WTC11 (cell line): ENCODE results near the gene HOXA9. TPM values are rescaled to one million over a fixed set of nuclear protein-coding genes. Genes with fewer than 3 reads are reported as not detected.

Experiments
- ATAC-seq: fragments of 200-7000 bp; cut with Tn5 transposase; 2 replicates; pipeline ENCODE4 v1.10.0; 2021; ENCODE audit warnings: mild to moderate bottlenecking, moderate library complexity
- CTCF ChIA-PET: fragments of 300-600 bp; sonication (Branson Sonifier 250); formaldehyde crosslinking; loops from one replicate; lab custom pipeline; 2021; ENCODE audit warnings: antibody characterized with exemption; lab: Charles Lee
- POLR2A ChIA-PET: fragments of 350-600 bp; sonication (Branson Sonifier 250); formaldehyde crosslinking; loops from one replicate; lab custom pipeline; 2021; ENCODE audit warnings: antibody characterized with exemption; lab: Charles Lee
- DNase-seq: peaks from one replicate; pipeline ENCODE4 v3.0.0; 2021; ENCODE audit warnings: low spot score
- H3K27ac Mint-ChIP-seq: 2 replicates; pipeline ENCODE4 v1.8.0; 2021; ENCODE audit warnings: mixed read lengths
- H3K27me3 Mint-ChIP-seq: 2 replicates; pipeline ENCODE4 v1.8.0; 2021; ENCODE audit warnings: low read depth, mild to moderate bottlenecking, moderate library complexity, mixed read lengths
- H3K36me3 Mint-ChIP-seq: 2 replicates; pipeline ENCODE4 v1.8.0; 2021; ENCODE audit warnings: mixed read lengths
- H3K4me1 Mint-ChIP-seq: 2 replicates; pipeline ENCODE4 v1.8.0; 2022; ENCODE audit warnings: mixed read lengths
- H3K4me3 Mint-ChIP-seq: 2 replicates; pipeline ENCODE4 v1.8.0; 2021; ENCODE audit warnings: mild to moderate bottlenecking, moderate library complexity, mixed read lengths
- H3K9me3 Mint-ChIP-seq: 2 replicates; pipeline ENCODE4 v1.8.0; 2021; ENCODE audit warnings: mixed read lengths
- ATF1 ChIP-seq: sonication (generic); formaldehyde crosslinking; IDR thresholded peaks from 2 replicates; pipeline ENCODE4 v1.8.1; 2023; ENCODE audit warnings: mild to moderate bottlenecking, moderate library complexity, missing genetic modification reagents
- CBFB ChIP-seq: sonication (generic); formaldehyde crosslinking; IDR thresholded peaks from 2 replicates; pipeline ENCODE4 v1.8.1; 2022; ENCODE audit warnings: mild to moderate bottlenecking, low read depth, missing genetic modification reagents
- CTCF ChIP-seq: fragments of 200-600 bp; IDR thresholded peaks from 2 replicates; pipeline ENCODE4 v1.8.0; 2022; ENCODE audit warnings: antibody characterized with exemption
- ELF4 ChIP-seq: sonication (generic); formaldehyde crosslinking; IDR thresholded peaks from 2 replicates; pipeline ENCODE4 v1.8.1; 2022; ENCODE audit warnings: low read depth, mild to moderate bottlenecking, moderate library complexity, missing genetic modification reagents
- FOXK1 ChIP-seq: sonication (generic); formaldehyde crosslinking; IDR thresholded peaks from 2 replicates; pipeline ENCODE4 v1.8.0; 2022; ENCODE audit warnings: mild to moderate bottlenecking, moderate library complexity, missing genetic modification reagents
- MAX ChIP-seq: sonication (generic); formaldehyde crosslinking; IDR thresholded peaks from 2 replicates; pipeline ENCODE4 v1.8.0; 2022; ENCODE audit warnings: mild to moderate bottlenecking, missing genetic modification reagents
- MLX ChIP-seq: sonication (generic); formaldehyde crosslinking; IDR thresholded peaks from 2 replicates; pipeline ENCODE4 v1.8.1; 2023; ENCODE audit warnings: mild to moderate bottlenecking, missing genetic modification reagents, moderate library complexity
- NFE2L1 ChIP-seq: sonication (generic); formaldehyde crosslinking; IDR thresholded peaks from 2 replicates; pipeline ENCODE4 v1.8.1; 2023; ENCODE audit warnings: missing genetic modification reagents
- PRDM15 ChIP-seq: sonication (generic); formaldehyde crosslinking; IDR thresholded peaks from 2 replicates; pipeline ENCODE4 v1.8.0; 2022; ENCODE audit warnings: missing genetic modification reagents
- RELA ChIP-seq: sonication (generic); formaldehyde crosslinking; IDR thresholded peaks from 2 replicates; pipeline ENCODE4 v1.8.1; 2022; ENCODE audit warnings: missing genetic modification reagents, mild to moderate bottlenecking, borderline replicate concordance
- SOX15 ChIP-seq: fragments of 250-450 bp; sonication (Bioruptor Pico); IDR thresholded peaks from 2 replicates; pipeline ENCODE4 v1.9.0; 2021; ENCODE audit warnings: mild to moderate bottlenecking
- TEAD1 ChIP-seq: sonication (generic); formaldehyde crosslinking; IDR thresholded peaks from 2 replicates; pipeline ENCODE4 v1.8.0; 2022; ENCODE audit warnings: mild to moderate bottlenecking, missing genetic modification reagents
- TEAD4 ChIP-seq: sonication (generic); formaldehyde crosslinking; IDR thresholded peaks from 2 replicates; pipeline ENCODE4 v1.8.0; 2022; ENCODE audit warnings: mild to moderate bottlenecking, missing genetic modification reagents
- ZBTB21 ChIP-seq: sonication (generic); formaldehyde crosslinking; IDR thresholded peaks from 2 replicates; pipeline ENCODE4 v1.8.1; 2023; ENCODE audit warnings: mild to moderate bottlenecking, missing genetic modification reagents, borderline replicate concordance
- ZBTB43 ChIP-seq: sonication (generic); formaldehyde crosslinking; IDR thresholded peaks from 2 replicates; pipeline ENCODE4 v1.8.1; 2023; ENCODE audit warnings: mild to moderate bottlenecking, missing genetic modification reagents
- ZNF425 ChIP-seq: fragments of 250-450 bp; sonication (Bioruptor Pico); conservative IDR thresholded peaks from 2 replicates; pipeline ENCODE4 v1.9.0; 2021; ENCODE audit warnings: mild to moderate bottlenecking
- ZNF512 ChIP-seq: sonication (generic); formaldehyde crosslinking; IDR thresholded peaks from 2 replicates; pipeline ENCODE4 v1.8.1; 2022; ENCODE audit warnings: missing genetic modification reagents, borderline replicate concordance
- total RNA-seq: library from RNA; stranded (reverse); gene quantifications from 3 replicates; pipeline ENCODE4 v1.2.3, GENCODE V29; 2021

Gene HOXA9
- total RNA-seq, 1 experiment from 2014 or later, result not detected

- no peaks in the 10 kb centered on the region for H3K36me3 Mint-ChIP-seq
- H3K4me3 Mint-ChIP-seq, result no peak overlapping the region
- no peak overlapping the region for H3K27ac Mint-ChIP-seq
- H3K9me3 Mint-ChIP-seq, result no peaks in the 10 kb centered on the region
- no peak for ATAC-seq
- no peak for DNase-seq
- ChIA-PET CTCF (interaction anchor here (0.5 to 4.2 kb wide), 5 partner anchors 16 to 806 kb away, joined by 3 to 32 read pairs (median 7); no protein-coding TSS in a partner anchor), POLR2A (no interaction called here)
- H3K4me1 Mint-ChIP-seq, result peaks cover 10% of the 10 kb centered on the region
- TF ChIP-seq TEAD4 (CRISPR knock-in tag), result no peak
- TF ChIP-seq ZBTB43 (CRISPR knock-in tag), result no peak
- no peak for TF ChIP-seq RELA (CRISPR knock-in tag)
- TF ChIP-seq TEAD1 (CRISPR knock-in tag), result no peak
- TF ChIP-seq CTCF, result no peak
- TF ChIP-seq ZBTB21 (CRISPR knock-in tag), result no peak
- TF ChIP-seq, all 79 proteins: peak for 0
- peaks cover 97% of the 10 kb centered on the region for H3K27me3 Mint-ChIP-seq
Measured at GRCh38 chr7:27194686-27195379, 29.5 kb upstream of the HOXA9 start.

- peaks cover 100% of the 10 kb centered on the region for H3K27me3 Mint-ChIP-seq
- TF ChIP-seq ZNF425 (no peak), CBFB (CRISPR knock-in tag) (no peak), MAX (no peak), FOXK1 (CRISPR knock-in tag) (no peak), MLX (CRISPR knock-in tag) (no peak), NFE2L1 (CRISPR knock-in tag) (no peak), TEAD1 (CRISPR knock-in tag) (no peak), ELF4 (CRISPR knock-in tag) (no peak), PRDM15 (CRISPR knock-in tag) (no peak), SOX15 (no peak), ATF1 (CRISPR knock-in tag) (no peak), ZNF512 (CRISPR knock-in tag) (no peak)
- H3K4me3 Mint-ChIP-seq, result no peak overlapping the region; the same call in 1 of the 2 replicates
Measured at GRCh38 chr7:27194002-27194352, 28.6 kb upstream of the HOXA9 start.

More at GRCh38 chr7:27194002-27194352, 28.6 kb upstream of the HOXA9 start:
- ChIA-PET CTCF (interaction anchor here (0.8 to 4.2 kb wide), 3 partner anchors 15 to 56 kb away, joined by 4 to 32 read pairs (median 23); no protein-coding TSS in a partner anchor), POLR2A (no interaction called here)
- H3K36me3 Mint-ChIP-seq, result no peaks in the 10 kb centered on the region
- DNase-seq (no peak), ATAC-seq (no peak)
- no peak overlapping the region for H3K27ac Mint-ChIP-seq
- H3K4me1 Mint-ChIP-seq, result peaks cover 16% of the 10 kb centered on the region
- no peaks in the 10 kb centered on the region for H3K9me3 Mint-ChIP-seq
